KMS-11 (cell line): ENCODE data around the gene POLR1C.
A peak's percentile ranks its signal among the peaks of the same experiment; 100 is the strongest.

Experiments
- H2AFZ ChIP-seq: fragments of 200-600 bp; sonication (generic); 2 replicates; pipeline ENCODE4 v1.6.1; 2016; ENCODE audit warnings: antibody characterized with exemption, mixed run types, low read depth
- H3K27ac ChIP-seq: fragments of 200-600 bp; sonication (generic); 2 replicates; pipeline ENCODE4 v1.6.1; 2016; ENCODE audit warnings: mild to moderate bottlenecking, mixed run types
- H3K27me3 ChIP-seq: fragments of 200-600 bp; sonication (generic); 2 replicates; pipeline ENCODE4 v1.6.1; 2017; ENCODE audit warnings: mild to moderate bottlenecking, low read depth, mixed run types, moderate library complexity; ENCODE audit not compliant: insufficient read depth
- H3K36me3 ChIP-seq: fragments of 200-600 bp; sonication (generic); 2 replicates; pipeline ENCODE4 v1.6.1; 2017; ENCODE audit warnings: mild to moderate bottlenecking, mixed run types; ENCODE audit not compliant: insufficient read depth
- H3K4me1 ChIP-seq: fragments of 200-600 bp; sonication (generic); 2 replicates; pipeline ENCODE4 v1.6.1; 2016; ENCODE audit warnings: mild to moderate bottlenecking, low read depth, mixed run types; ENCODE audit not compliant: poor library complexity, severe bottlenecking
- H3K4me2 ChIP-seq: fragments of 200-600 bp; sonication (generic); 2 replicates; pipeline ENCODE4 v1.7.0; 2016; ENCODE audit warnings: mild to moderate bottlenecking, mixed run types
- H3K4me3 ChIP-seq: fragments of 200-600 bp; sonication (generic); IDR thresholded peaks from 2 replicates; pipeline ENCODE4 v1.6.1; 2017; ENCODE audit warnings: low read depth, low read length, mixed read lengths; ENCODE audit not compliant: insufficient read depth
- H3K79me2 ChIP-seq: fragments of 200-600 bp; sonication (generic); 2 replicates; pipeline ENCODE4 v1.6.1; 2016; ENCODE audit warnings: low read depth, mixed run types; ENCODE audit not compliant: insufficient read depth
- H3K9ac ChIP-seq: fragments of 200-600 bp; sonication (generic); 2 replicates; pipeline ENCODE4 v1.6.1; 2016; ENCODE audit warnings: mild to moderate bottlenecking, mixed run types
- H4K20me1 ChIP-seq: fragments of 200-600 bp; sonication (generic); 2 replicates; pipeline ENCODE4 v1.6.1; 2016; ENCODE audit warnings: mild to moderate bottlenecking, mixed run types; ENCODE audit not compliant: insufficient read depth
- CTCF ChIP-seq: fragments of 200-600 bp; sonication (generic); conservative IDR thresholded peaks from 2 replicates; pipeline ENCODE4 v1.6.1; 2017; ENCODE audit warnings: low read depth, mild to moderate bottlenecking, antibody characterized with exemption, low read length, moderate library complexity, mixed read lengths

Gene POLR1C

GRCh38 chr6:43515808-43516207 lies 1.1 kb upstream of the POLR1C start:
- H4K20me1 ChIP-seq = no peaks in the 10 kb centered on the region
- peaks cover 28% of the 10 kb centered on the region for H3K4me1 ChIP-seq
- no peaks in the 10 kb centered on the region for H3K27me3 ChIP-seq
- peaks cover 6% of the 10 kb centered on the region; the same call in 1 of the 2 replicates for H3K36me3 ChIP-seq
- H3K9ac ChIP-seq = no peak overlapping the region
- H3K4me3 ChIP-seq = no peak overlapping the region
- no peak overlapping the region for H2AFZ ChIP-seq
- H3K27ac ChIP-seq = no peak overlapping the region
- peak overlapping the region; percentile 79 for H3K4me2 ChIP-seq
- no peak for TF ChIP-seq CTCF
- H3K79me2 ChIP-seq = peaks cover 50% of the 10 kb centered on the region

- no peaks in the 10 kb centered on the region for H3K27me3 ChIP-seq
- TF ChIP-seq CTCF = no peak
- peaks cover 10% of the 10 kb centered on the region; the same call in 1 of the 2 replicates for H3K36me3 ChIP-seq
- no peak overlapping the region for H3K4me3 ChIP-seq
- peaks cover 51% of the 10 kb centered on the region for H3K79me2 ChIP-seq
- peak overlapping the region; percentile 90 for H3K9ac ChIP-seq
- peak overlapping the region; percentile 56; the same call in 1 of the 2 replicates for H3K27ac ChIP-seq
- H3K4me2 ChIP-seq = peak overlapping the region; percentile 79
- H2AFZ ChIP-seq = peak overlapping the region; percentile 74; the same call in 1 of the 2 replicates
- H3K4me1 ChIP-seq = peaks cover 33% of the 10 kb centered on the region
- H4K20me1 ChIP-seq = no peaks in the 10 kb centered on the region
These were observed 557 bp upstream of the POLR1C start for GRCh38 chr6:43516367-43516696.

- Histone ChIP-seq H3K27me3 (no peaks in the 10 kb centered on the region), H3K4me2 (peak overlapping the region; percentile 72), H3K4me3 (no peak overlapping the region), H2AFZ (peak overlapping the region; percentile 50; the same call in 1 of the 2 replicates), H3K9ac (peak overlapping the region; percentile 90), H3K4me1 (peaks cover 47% of the 10 kb centered on the region), H3K36me3 (peaks cover 23% of the 10 kb centered on the region; the same call in 1 of the 2 replicates), H3K27ac (peak overlapping the region; percentile 56), H3K79me2 (peaks cover 51% of the 10 kb centered on the region), H4K20me1 (no peaks in the 10 kb centered on the region)
- TF ChIP-seq CTCF = no peak
These were observed 842 bp downstream of the POLR1C start for GRCh38 chr6:43517505-43518357.

GRCh38 chr6:43520097-43520496 lies 3.2 kb downstream of the POLR1C start:
- H3K79me2 ChIP-seq = peaks cover 51% of the 10 kb centered on the region
- H3K4me2 ChIP-seq = no peak overlapping the region
- no peak overlapping the region for H3K9ac ChIP-seq
- H3K36me3 ChIP-seq = peaks cover 28% of the 10 kb centered on the region; the same call in 1 of the 2 replicates
- no peak overlapping the region for H3K27ac ChIP-seq
- H3K4me1 ChIP-seq = peaks cover 47% of the 10 kb centered on the region
- no peaks in the 10 kb centered on the region for H4K20me1 ChIP-seq
- no peaks in the 10 kb centered on the region for H3K27me3 ChIP-seq
- no peak for TF ChIP-seq CTCF
- H3K4me3 ChIP-seq = no peak overlapping the region
- H2AFZ ChIP-seq = no peak overlapping the region
